Adrenal gland (tissue), 12 donors: ENCODE results near the gene TTC23. TPM values are rescaled to one million over a fixed set of nuclear protein-coding genes. Genes with fewer than 3 reads are reported as not detected.

Experiments used
- DNase-seq, 7 donors: peaks; one replicate each; pipeline ENCODE4 v3.0.0-alpha.2; 2019 to 2020
- H3K27ac ChIP-seq, 5 donors: fragments of 200-600 bp; sonication (generic) in 4 of 5; 1 replicate in 3 of 5; 2 replicates in 2 of 5; pipeline versions ENCODE4 v1.5.1 to v1.8.0; 2016 to 2020; ENCODE audit warnings: mild to moderate bottlenecking in 1 of 5
- H3K27me3 ChIP-seq: fragments of 200-600 bp; 2 replicates; pipeline ENCODE4 v1.8.0; 2021
- H3K36me3 ChIP-seq, 2 donors: fragments of 200-600 bp; replicated peaks in 1 of 2; 1 replicate in 1 of 2; 2 replicates in 1 of 2; pipeline versions ENCODE4 v1.5.1 to v1.8.0; 2018 to 2022
- H3K4me1 ChIP-seq, 2 donors: fragments of 200-600 bp; replicated peaks in 1 of 2; 1 replicate in 1 of 2; 2 replicates in 1 of 2; pipeline versions ENCODE4 v1.5.1 to v1.8.0; 2018 to 2021
- H3K4me3 ChIP-seq, 4 donors: fragments of 200-600 bp; sonication (generic) in 3 of 4; one replicate each; pipeline ENCODE4 v1.5.1; 2016 to 2018
- H3K9me3 ChIP-seq, 3 donors: fragments of 200-600 bp; sonication (generic) in 1 of 3; replicated peaks in 1 of 3; 1 replicate in 2 of 3; 2 replicates in 1 of 3; pipeline versions ENCODE4 v1.5.1 to v1.8.0; 2016 to 2021
- POLR2A ChIP-seq, 2 donors: fragments of 450-650 bp; IDR thresholded peaks; one replicate each; pipeline ENCODE4 v1.6.1; 2017; ENCODE audit warnings: antibody characterized with exemption in 2 of 2, mild to moderate bottlenecking in 2 of 2, moderate library complexity in 1 of 2
- WGBS, 4 donors: extraction: QIAGEN DNeasy Blood & Tissue Kit in 2 of 4; methylation state at CpG; one replicate each; pipeline versions ENCODE4 v1.1.5 to v1.1.7; 2013 to 2017; 5-methylcytosine and 5-hydroxymethylcytosine counted together
- intact Hi-C, 2 donors: fragments of 100-400 bp; cut with DNase I; formaldehyde crosslinking; loops; one replicate each; pipeline versions ENCODE4 v1.14.1 to v1.15.0; 2022 to 2023
- polyA plus RNA-seq, 3 donors: library from polyadenylated mRNA; stranded (reverse); fragments of 200-250 nt in 2 of 3; fragments of 350-450 nt in 1 of 3; fragmentation: Illumina TruSeq in 1 of 3; extraction: RNeasy Lipid Tissue Mini Kit (QIAGEN cat#74804) in 1 of 3; gene quantifications; one replicate each; pipeline ENCODE4 v1.2.3, GENCODE V29; 2013 to 2014
- total RNA-seq, 9 donors: library from RNA; depleted of rRNA in 4 of 9; stranded (reverse); fragments of >200 nt in 4 of 9; fragments of 120-200 nt in 1 of 9; fragmentation: NEBNext Ultra II Directional in 1 of 9; extraction: Animal tissue kit (Norgen Biotek cat#: 25700) in 1 of 9; gene quantifications; one replicate each; pipeline versions ENCODE4 v1.1.0 to v1.2.4, GENCODE V29; 2013 to 2023
- TF ChIP-seq, protein P1 (sequence below), 6 experiments: fragments of 450-650 bp in 4 of 6; fragments of 200-600 bp in 2 of 6; sonication (generic) in 1 of 6; IDR thresholded peaks; 1 replicate in 5 of 6; 2 replicates in 1 of 6; pipeline versions ENCODE4 v1.5.1 to v1.8.0; 2016 to 2021; ENCODE audit warnings: antibody characterized with exemption in 6 of 6, mild to moderate bottlenecking in 2 of 6, moderate library complexity in 1 of 6
- donor health status: healthy with polysubstance abuse.
- donor health status: Bipolar disorder and iron deficiency.
- donor health status: DM: yes; HTN: yes; CAD: no.
- donor health status: DM: no; HTN: no; CAD: no.
- donor health status: DM: no; HTN: no; CAD: no.
- donor health status: DM: yes; HTN: yes; CAD: no.

The TTC23 gene
- total and polyA plus RNA-seq, 12 donors, result 10.9 to 42.0 (median 22.6) TPM

GRCh38 chr15:99127773-99128172 lies 121.6 kb downstream of the TTC23 start:
- DNase-seq, result no peak
- 94 to 99% (median 97%) methylated on average over 3 of the region's 3 CpGs for WGBS, 4 donors
- Histone ChIP-seq H3K9me3 (no peaks in the 10 kb centered on the region), H3K27ac (no peak overlapping the region), H3K4me3 (no peak overlapping the region), H3K4me1 (peaks cover 18 to 22% of the 10 kb centered on the region in 2 donors), H3K27me3 (no peaks in the 10 kb centered on the region), H3K36me3 (peaks cover 0 to 34% of the 10 kb centered on the region in 2 donors)
- TF ChIP-seq, protein P1, sequence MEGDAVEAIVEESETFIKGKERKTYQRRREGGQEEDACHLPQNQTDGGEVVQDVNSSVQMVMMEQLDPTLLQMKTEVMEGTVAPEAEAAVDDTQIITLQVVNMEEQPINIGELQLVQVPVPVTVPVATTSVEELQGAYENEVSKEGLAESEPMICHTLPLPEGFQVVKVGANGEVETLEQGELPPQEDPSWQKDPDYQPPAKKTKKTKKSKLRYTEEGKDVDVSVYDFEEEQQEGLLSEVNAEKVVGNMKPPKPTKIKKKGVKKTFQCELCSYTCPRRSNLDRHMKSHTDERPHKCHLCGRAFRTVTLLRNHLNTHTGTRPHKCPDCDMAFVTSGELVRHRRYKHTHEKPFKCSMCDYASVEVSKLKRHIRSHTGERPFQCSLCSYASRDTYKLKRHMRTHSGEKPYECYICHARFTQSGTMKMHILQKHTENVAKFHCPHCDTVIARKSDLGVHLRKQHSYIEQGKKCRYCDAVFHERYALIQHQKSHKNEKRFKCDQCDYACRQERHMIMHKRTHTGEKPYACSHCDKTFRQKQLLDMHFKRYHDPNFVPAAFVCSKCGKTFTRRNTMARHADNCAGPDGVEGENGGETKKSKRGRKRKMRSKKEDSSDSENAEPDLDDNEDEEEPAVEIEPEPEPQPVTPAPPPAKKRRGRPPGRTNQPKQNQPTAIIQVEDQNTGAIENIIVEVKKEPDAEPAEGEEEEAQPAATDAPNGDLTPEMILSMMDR (IDR thresholded peaks at IDR 0.05), result no peak
- no peak for TF ChIP-seq POLR2A (IDR thresholded peaks at IDR 0.05)
- intact Hi-C loops, result no loop called here

DNA sequence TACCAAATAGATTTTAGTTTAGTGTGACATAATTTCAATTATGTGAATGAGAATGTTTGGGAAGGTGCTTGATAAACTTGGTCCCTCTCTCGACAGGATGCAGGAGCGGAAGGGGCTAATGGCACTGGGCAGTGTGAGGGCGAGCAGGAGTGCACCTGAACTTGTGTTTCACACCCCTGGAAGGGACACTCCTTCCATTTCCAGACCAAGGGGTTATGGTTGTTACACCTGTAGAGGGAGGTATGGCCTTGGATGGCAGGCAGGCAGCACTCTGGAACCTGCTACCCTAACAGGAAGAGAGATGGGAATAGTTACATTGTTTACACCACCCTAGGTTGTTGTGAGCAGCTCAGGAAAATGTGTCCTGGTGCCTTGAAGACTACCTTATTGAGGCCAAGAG lies 122.5 kb downstream of the TTC23 start:
- Histone ChIP-seq H3K27me3 (no peaks in the 10 kb centered on the region), H3K27ac (no peak overlapping the region), H3K9me3 (no peaks in the 10 kb centered on the region), H3K36me3 (peaks cover 0 to 31% of the 10 kb centered on the region in 2 donors), H3K4me3 (no peak overlapping the region), H3K4me1 (peaks cover 19 to 31% of the 10 kb centered on the region in 2 donors)
- WGBS, 4 donors, result 97 to 100% (median 99%) methylated on average over 3 of the region's 3 CpGs
- TF ChIP-seq, protein P1 (IDR thresholded peaks at IDR 0.05), result no peak
- TF ChIP-seq POLR2A (IDR thresholded peaks at IDR 0.05), result no peak
- intact Hi-C loops, result no loop called here
- no peak for DNase-seq

DNA sequence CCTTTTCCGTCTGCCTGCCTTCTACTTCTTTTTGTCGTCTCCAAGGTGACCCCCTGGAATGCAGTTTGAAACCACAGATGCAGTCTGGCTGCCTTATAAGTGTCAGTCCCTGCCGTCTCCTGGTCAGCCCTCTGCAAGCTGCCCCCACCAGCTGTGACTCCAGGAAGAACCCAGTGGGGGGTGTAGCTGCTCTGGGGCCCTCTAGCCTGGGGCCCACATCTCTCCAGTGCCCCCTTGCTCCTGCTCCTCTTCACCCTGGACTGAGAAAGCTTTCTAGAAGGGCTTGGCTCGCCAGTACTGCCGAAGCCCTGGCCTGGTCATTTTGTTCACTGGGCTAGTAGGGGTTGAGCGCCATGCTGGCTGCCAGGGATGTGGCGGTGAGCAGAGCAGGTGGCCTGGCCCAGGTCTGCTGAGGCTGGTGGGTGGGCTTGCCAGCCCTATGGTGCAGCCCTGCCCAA lies 123.2 kb downstream of the TTC23 start:
- H3K4me3 ChIP-seq, result no peak overlapping the region
- peak in 1 of 7 donors; percentile 45 for DNase-seq
- H3K27ac ChIP-seq, result peak overlapping the region in 1 of 5 donors; percentile 35
- TF ChIP-seq POLR2A (IDR thresholded peaks at IDR 0.05), result no peak
- TF ChIP-seq, protein P1 (IDR thresholded peaks at IDR 0.05), result no peak
- no peaks in the 10 kb centered on the region for H3K27me3 ChIP-seq
- intact Hi-C loops, result no loop called here
- H3K36me3 ChIP-seq, result peaks cover 0 to 23% of the 10 kb centered on the region in 2 donors
- peaks cover 19 to 31% of the 10 kb centered on the region in 2 donors for H3K4me1 ChIP-seq
- no peaks in the 10 kb centered on the region for H3K9me3 ChIP-seq
- WGBS, 4 donors, result 92 to 99% (median 95%) methylated on average over 3 to 7 of the region's 7 CpGs

DNA sequence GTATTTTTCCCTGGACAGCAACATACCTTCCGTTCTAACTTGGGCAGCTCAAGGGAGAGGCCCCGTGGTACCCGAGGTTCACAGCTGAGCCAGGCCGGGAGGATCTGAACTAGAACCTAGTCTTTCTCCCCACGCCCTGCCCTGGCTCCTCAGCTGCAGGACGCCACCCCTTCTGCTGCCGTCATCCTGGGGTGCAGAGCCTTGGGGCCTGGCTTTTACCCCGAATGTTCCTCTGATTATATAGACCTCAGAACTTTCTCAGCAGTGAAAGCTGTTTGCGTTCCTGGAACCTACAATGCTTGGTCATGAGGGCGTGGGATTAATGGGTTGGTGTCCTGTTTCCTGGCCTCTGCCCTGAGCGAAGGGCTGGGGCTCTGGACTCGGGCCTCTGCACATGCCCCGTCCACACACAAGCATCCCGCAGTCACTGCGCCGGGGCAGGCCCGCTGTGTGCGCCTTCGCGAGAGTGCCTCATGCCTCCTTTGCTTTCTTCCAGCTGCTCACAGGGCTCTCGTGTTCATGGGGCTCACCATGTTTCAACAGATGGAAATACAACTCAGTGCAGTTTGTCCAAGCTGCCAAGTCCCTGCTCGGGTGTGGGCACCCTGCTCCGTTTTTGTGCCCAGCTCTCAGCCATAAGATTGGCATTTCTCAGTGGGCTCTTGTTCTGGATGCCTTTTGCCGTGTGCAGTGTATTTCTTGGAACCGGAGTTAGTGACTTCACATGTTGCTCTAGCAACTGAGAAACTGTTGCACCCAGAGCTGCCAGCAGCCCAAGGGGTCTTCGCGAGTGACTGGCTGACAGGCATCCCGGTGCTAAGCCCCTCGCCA lies 124.1 kb downstream of the TTC23 start:
- peaks cover 0 to 14% of the 10 kb centered on the region in 2 donors for H3K36me3 ChIP-seq
- peak in 3 of 7 donors; percentile 13 to 51 (median 16) for DNase-seq
- no peaks in the 10 kb centered on the region for H3K27me3 ChIP-seq
- no peaks in the 10 kb centered on the region for H3K9me3 ChIP-seq
- H3K27ac ChIP-seq, result peak overlapping the region in 4 of 5 donors; percentile 82 to 98 (median 95)
- H3K4me3 ChIP-seq, result no peak overlapping the region
- peaks cover 19 to 31% of the 10 kb centered on the region in 2 donors for H3K4me1 ChIP-seq
- intact Hi-C loops, result no loop called here
- TF ChIP-seq, protein P1 (IDR thresholded peaks at IDR 0.05), result no peak
- TF ChIP-seq POLR2A (IDR thresholded peaks at IDR 0.05), result no peak
- WGBS, 4 donors, result 84 to 89% (median 86%) methylated on average over 24 to 29 of the region's 29 CpGs
